ENCODE measurements around the gene LRRC28. TPM values are rescaled to one million over a fixed set of nuclear protein-coding genes. Genes with fewer than 3 reads are reported as not detected.
"Not testable (repeated sequence)": the region's sequence is repeated elsewhere in the genome, so short reads cannot be mapped to it uniquely, and the experiment has no call there.

The LRRC28 gene
- total and polyA plus RNA-seq, 2 donors (not counting 1 experiment from before 2014, with no cell fraction given): 20.1 to 23.8 TPM

GRCh38 chr15:99396375-99396774, 145.1 kb downstream of the LRRC28 start:
- H3K27ac ChIP-seq (ENCODE audit: insufficient read depth, low read length): no peak overlapping the region
- H3K36me3 ChIP-seq (ENCODE audit: control insufficient read depth, insufficient read depth, low read length): no peaks in the 10 kb centered on the region
- no peak overlapping the region for H3K9ac ChIP-seq (ENCODE audit: insufficient read depth, low read length)
- no peak overlapping the region for H3K4me3 ChIP-seq (replicated peaks in 1 of 4; ENCODE audit: control extremely low read depth in 1 of 4, insufficient read depth in 1 of 4, low read depth in 3 of 4, low read length in 4 of 4)
- TF ChIP-seq CTCF (conservative IDR thresholded peaks at IDR 0.05 in 1 of 2, IDR thresholded peaks at IDR 0.05 in 1 of 2; ENCODE audit: low read depth in 1 of 2, low read length in 2 of 2): no peak
- no peak for TF ChIP-seq EZH2 (IDR thresholded peaks at IDR 0.05; ENCODE audit: low read length, missing control alignments)
- H3K4me2 ChIP-seq (ENCODE audit: extremely low read depth, insufficient read depth, low read length): no peak overlapping the region
- no peak overlapping the region for H2AFZ ChIP-seq (ENCODE audit: low read length)
- no peaks in the 10 kb centered on the region for H3K9me3 ChIP-seq (ENCODE audit: control insufficient read depth, insufficient read depth, low read depth, low read length)
- H3K4me1 ChIP-seq (ENCODE audit: control insufficient read depth, extremely low read depth, insufficient read depth, low read length): no peaks in the 10 kb centered on the region
- DNase-seq (ENCODE audit: low read depth in 2 of 2): no peak
- H3K27me3 ChIP-seq (ENCODE audit: control insufficient read depth, insufficient read depth, low read length): no peaks in the 10 kb centered on the region
- no peaks in the 10 kb centered on the region for H4K20me1 ChIP-seq (ENCODE audit: control insufficient read depth, extremely low read depth, insufficient read depth, low read length)
- no peaks in the 10 kb centered on the region for H3K79me2 ChIP-seq (ENCODE audit: control insufficient read depth, insufficient read depth, low read length)

GRCh38 chr15:99399061-99399460, 147.8 kb downstream of the LRRC28 start:
- H3K4me3 ChIP-seq (replicated peaks in 1 of 4; ENCODE audit: control extremely low read depth in 1 of 4, insufficient read depth in 1 of 4, low read depth in 3 of 4, low read length in 4 of 4): no peak overlapping the region
- H3K79me2 ChIP-seq (ENCODE audit: control insufficient read depth, insufficient read depth, low read length): no peaks in the 10 kb centered on the region
- H3K4me2 ChIP-seq (ENCODE audit: extremely low read depth, insufficient read depth, low read length): no peak overlapping the region
- no peaks in the 10 kb centered on the region for H3K9me3 ChIP-seq (ENCODE audit: control insufficient read depth, insufficient read depth, low read depth, low read length)
- H2AFZ ChIP-seq (ENCODE audit: low read length): no peak overlapping the region
- no peaks in the 10 kb centered on the region for H3K27me3 ChIP-seq (ENCODE audit: control insufficient read depth, insufficient read depth, low read length)
- H3K9ac ChIP-seq (ENCODE audit: insufficient read depth, low read length): no peak overlapping the region
- H3K27ac ChIP-seq (ENCODE audit: insufficient read depth, low read length): no peak overlapping the region
- H3K4me1 ChIP-seq (ENCODE audit: control insufficient read depth, extremely low read depth, insufficient read depth, low read length): no peaks in the 10 kb centered on the region
- no peaks in the 10 kb centered on the region for H4K20me1 ChIP-seq (ENCODE audit: control insufficient read depth, extremely low read depth, insufficient read depth, low read length)
- no peaks in the 10 kb centered on the region for H3K36me3 ChIP-seq (ENCODE audit: control insufficient read depth, insufficient read depth, low read length)
- TF ChIP-seq CTCF (conservative IDR thresholded peaks at IDR 0.05 in 1 of 2, IDR thresholded peaks at IDR 0.05 in 1 of 2; ENCODE audit: low read depth in 1 of 2, low read length in 2 of 2): no peak
- TF ChIP-seq EZH2 (IDR thresholded peaks at IDR 0.05; ENCODE audit: low read length, missing control alignments): no peak
- no peak for DNase-seq (ENCODE audit: low read depth in 2 of 2)

- Histone ChIP-seq H2AFZ (ENCODE audit: low read length) (no peak overlapping the region), H3K36me3 (ENCODE audit: control insufficient read depth, insufficient read depth, low read length) (no peaks in the 10 kb centered on the region), H3K9me3 (ENCODE audit: control insufficient read depth, insufficient read depth, low read depth, low read length) (no peaks in the 10 kb centered on the region), H3K4me2 (ENCODE audit: extremely low read depth, insufficient read depth, low read length) (no peak overlapping the region), H4K20me1 (ENCODE audit: control insufficient read depth, extremely low read depth, insufficient read depth, low read length) (no peaks in the 10 kb centered on the region), H3K9ac (ENCODE audit: insufficient read depth, low read length) (no peak overlapping the region), H3K4me1 (ENCODE audit: control insufficient read depth, extremely low read depth, insufficient read depth, low read length) (no peaks in the 10 kb centered on the region), H3K27me3 (ENCODE audit: control insufficient read depth, insufficient read depth, low read length) (no peaks in the 10 kb centered on the region), H3K27ac (ENCODE audit: insufficient read depth, low read length) (no peak overlapping the region), H3K79me2 (ENCODE audit: control insufficient read depth, insufficient read depth, low read length) (no peaks in the 10 kb centered on the region), H3K4me3 (replicated peaks in 1 of 4; ENCODE audit: control extremely low read depth in 1 of 4, insufficient read depth in 1 of 4, low read depth in 3 of 4, low read length in 4 of 4) (no peak overlapping the region)
- TF ChIP-seq EZH2 (IDR thresholded peaks at IDR 0.05; ENCODE audit: low read length, missing control alignments) (no peak), CTCF (conservative IDR thresholded peaks at IDR 0.05 in 1 of 2, IDR thresholded peaks at IDR 0.05 in 1 of 2; ENCODE audit: low read depth in 1 of 2, low read length in 2 of 2) (no peak)
- peak in 1 of 2 donors; percentile 15 for DNase-seq (ENCODE audit: low read depth in 2 of 2)
Observed at GRCh38 chr15:99399618-99400017, 148.3 kb downstream of the LRRC28 start.

- H3K36me3 ChIP-seq (ENCODE audit: control insufficient read depth, insufficient read depth, low read length); H3K27me3 ChIP-seq (ENCODE audit: control insufficient read depth, insufficient read depth, low read length); H4K20me1 ChIP-seq (ENCODE audit: control insufficient read depth, extremely low read depth, insufficient read depth, low read length); DNase-seq (ENCODE audit: low read depth in 2 of 2); H3K27ac ChIP-seq (ENCODE audit: insufficient read depth, low read length); H3K4me1 ChIP-seq (ENCODE audit: control insufficient read depth, extremely low read depth, insufficient read depth, low read length); H3K4me2 ChIP-seq (ENCODE audit: extremely low read depth, insufficient read depth, low read length); H3K9me3 ChIP-seq (ENCODE audit: control insufficient read depth, insufficient read depth, low read depth, low read length); H3K4me3 ChIP-seq (replicated peaks in 1 of 4; ENCODE audit: control extremely low read depth in 1 of 4, insufficient read depth in 1 of 4, low read depth in 3 of 4, low read length in 4 of 4); H3K9ac ChIP-seq (ENCODE audit: insufficient read depth, low read length); H3K79me2 ChIP-seq (ENCODE audit: control insufficient read depth, insufficient read depth, low read length); H2AFZ ChIP-seq (ENCODE audit: low read length): not testable (repeated sequence)
Observed at GRCh38 chr15:99401216-99401615, 149.9 kb downstream of the LRRC28 start.
